Caco-2 (cell line): Measurements from ENCODE around the gene CD248. TPM values are rescaled to one million over a fixed set of nuclear protein-coding genes. Genes with fewer than 3 reads are reported as not detected.

Source experiments
- BruUV-seq: library from RNA; stranded (reverse); fragments of 400-500 nt; replicated peaks from 2 replicates; lab custom pipeline; 2021; lab: Mats Ljungman, UMichigan
- CTCF ChIA-PET: fragments of 300-600 bp; sonication (Branson Sonifier 250); formaldehyde crosslinking; loops from one replicate; lab custom pipeline; 2022; ENCODE audit warnings: antibody characterized with exemption; lab: Charles Lee
- POLR2A ChIA-PET: fragments of 300-600 bp; sonication (Branson Sonifier 250); formaldehyde crosslinking; loops from one replicate; lab custom pipeline; 2022; ENCODE audit warnings: antibody characterized with exemption; lab: Charles Lee
- DNase-seq, 2 experiments: peaks; one replicate each; pipeline versions ENCODE4 v3.0.0 to v3.0.0-alpha.2; 2020 to 2022
- H3K27me3 ChIP-seq: replicated peaks from 2 replicates; pipeline ENCODE4 v1.6.0; 2011; ENCODE audit warnings: low read length; ENCODE audit not compliant: control insufficient read depth, insufficient read depth
- H3K36me3 ChIP-seq: 2 replicates; pipeline ENCODE4 v1.5.1; 2011; ENCODE audit warnings: low read length; ENCODE audit not compliant: control insufficient read depth, insufficient read depth
- H3K4me1 ChIP-seq: fragments of 250-450 bp; sonication (Bioruptor Pico); 2 replicates; pipeline ENCODE4 v1.5.1; 2020; ENCODE audit warnings: mild to moderate bottlenecking
- H3K4me3 ChIP-seq: 2 replicates; pipeline ENCODE4 v1.5.1; 2011; ENCODE audit warnings: low read depth, mild to moderate bottlenecking, control low read depth, low read length
- H3K9me3 ChIP-seq: fragments of 250-450 bp; sonication (Bioruptor Pico); 2 replicates; pipeline ENCODE4 v1.5.1; 2020; ENCODE audit warnings: mild to moderate bottlenecking, moderate library complexity
- H3K27ac Mint-ChIP-seq: one replicate; pipeline ENCODE4 v1.8.0; 2022; ENCODE audit warnings: mixed read lengths; ENCODE audit not compliant: unreplicated experiment
- H3K27me3 Mint-ChIP-seq: one replicate; pipeline ENCODE4 v1.8.0; 2022; ENCODE audit warnings: mixed read lengths; ENCODE audit not compliant: insufficient read depth, unreplicated experiment
- H3K36me3 Mint-ChIP-seq: one replicate; pipeline ENCODE4 v1.8.0; 2022; ENCODE audit warnings: mild to moderate bottlenecking, mixed read lengths; ENCODE audit not compliant: insufficient read depth, unreplicated experiment
- H3K4me1 Mint-ChIP-seq: one replicate; pipeline ENCODE4 v1.8.0; 2022; ENCODE audit warnings: low read depth, mixed read lengths; ENCODE audit not compliant: unreplicated experiment
- H3K4me3 Mint-ChIP-seq: one replicate; pipeline ENCODE4 v1.8.0; 2022; ENCODE audit warnings: mild to moderate bottlenecking, moderate library complexity, mixed read lengths; ENCODE audit not compliant: unreplicated experiment
- H3K9me3 Mint-ChIP-seq: one replicate; pipeline ENCODE4 v1.8.0; 2022; ENCODE audit warnings: mixed read lengths; ENCODE audit not compliant: unreplicated experiment
- CTCF ChIP-seq, 2 experiments: fragments of 200-600 bp in 1 of 2; IDR thresholded peaks; 1 replicate in 1 of 2; 2 replicates in 1 of 2; pipeline versions ENCODE4 v1.5.1 to v1.8.0; 2011 to 2022; ENCODE audit warnings: antibody characterized with exemption in 1 of 2, control low read depth in 1 of 2, inconsistent platforms in 1 of 2, low read depth in 1 of 2, low read length in 1 of 2, mild to moderate bottlenecking in 1 of 2, moderate library complexity in 1 of 2; ENCODE audit not compliant: insufficient read depth in 1 of 2, severe bottlenecking in 1 of 2, unreplicated experiment in 1 of 2
- intact Hi-C: fragments of 100-400 bp; cut with micrococcal nuclease; formaldehyde crosslinking; loops from one replicate; pipeline ENCODE4 v1.10.0; 2022; ENCODE audit not compliant: unreplicated experiment
- total RNA-seq: library from RNA; stranded (reverse); gene quantifications from 2 replicates; pipeline ENCODE4 v1.2.3, GENCODE V29; 2022

CD248 gene
- total RNA-seq, 1 experiment from 2014 or later: 0.27 TPM

GRCh38 chr11:66279092-66279734, 37.6 kb downstream of the CD248 start:
- no peak for TF ChIP-seq CTCF (IDR thresholded peaks at IDR 0.05; ENCODE audit: insufficient read depth in 1 of 2, low read depth in 1 of 2, low read length in 1 of 2, severe bottlenecking in 1 of 2, unreplicated experiment in 1 of 2)
- H3K9me3 ChIP-seq: no peaks in the 10 kb centered on the region
- ChIA-PET POLR2A (interaction anchor here (1.0 kb wide), 1 partner anchor 10 kb away, joined by 13 read pairs; the partner anchor contains the start of gene YIF1A), CTCF (no interaction called here)
- peaks cover 11% of the 10 kb centered on the region for H3K4me1 ChIP-seq
- Mint-ChIP-seq H3K27ac (peak overlapping the region; percentile 43), H3K4me3 (peak overlapping the region; percentile 73), H3K36me3 (peaks cover 59% of the 10 kb centered on the region), H3K27me3 (no peaks in the 10 kb centered on the region), H3K4me1 (peaks cover 26% of the 10 kb centered on the region), H3K9me3 (no peaks in the 10 kb centered on the region)
- intact Hi-C loops: no loop called here
- peaks cover 3% of the 10 kb centered on the region for H3K36me3 ChIP-seq
- DNase-seq: no peak
- H3K4me3 ChIP-seq: no peak overlapping the region
- no TSS peak for BruUV-seq
- H3K27me3 ChIP-seq: no peaks in the 10 kb centered on the region

- TF ChIP-seq CTCF (IDR thresholded peaks at IDR 0.05; ENCODE audit: insufficient read depth in 1 of 2, low read depth in 1 of 2, low read length in 1 of 2, severe bottlenecking in 1 of 2, unreplicated experiment in 1 of 2): no peak
- peak overlapping the region; percentile 43 for H3K27ac Mint-ChIP-seq
- H3K4me3 Mint-ChIP-seq: peak overlapping the region; percentile 73
- DNase-seq: peak in 1 of 2 experiments; percentile 55
- H3K9me3 Mint-ChIP-seq: no peaks in the 10 kb centered on the region
- peaks cover 26% of the 10 kb centered on the region for H3K4me1 Mint-ChIP-seq
- Histone ChIP-seq H3K4me3 (peak overlapping the region; percentile 56), H3K27me3 (no peaks in the 10 kb centered on the region), H3K9me3 (no peaks in the 10 kb centered on the region), H3K36me3 (peaks cover 4% of the 10 kb centered on the region; the same call in 1 of the 2 replicates), H3K4me1 (peaks cover 11% of the 10 kb centered on the region)
- intact Hi-C loops: no loop called here
- ChIA-PET POLR2A (interaction anchor here (1.0 kb wide), 1 partner anchor 10 kb away, joined by 13 read pairs; the partner anchor contains the start of gene YIF1A), CTCF (interaction anchor here (0.6 kb wide), 1 partner anchor 34 kb away, joined by 4 read pairs; no protein-coding TSS in a partner anchor)
- BruUV-seq: no TSS peak
- no peaks in the 10 kb centered on the region for H3K27me3 Mint-ChIP-seq
- H3K36me3 Mint-ChIP-seq: peaks cover 65% of the 10 kb centered on the region
Observed at GRCh38 chr11:66278363-66279091, 38.3 kb downstream of the CD248 start.
